ENCODE results near the gene C1orf105.
"Not testable (repeated sequence)": the region's sequence is repeated elsewhere in the genome, so short reads cannot be mapped to it uniquely, and the experiment has no call there.

C1orf105 gene

GRCh38 chr1:172429331-172430127 is 9.0 kb downstream of the C1orf105 start:
- DNase-seq, result peak; percentile 19 to 38

- no peak for DNase-seq
These were observed 9.6 kb downstream of the C1orf105 start for GRCh38 chr1:172430128-172430454.

- no peak for DNase-seq
These were observed 10.7 kb downstream of the C1orf105 start for GRCh38 chr1:172431204-172431603.

GRCh38 chr1:172431721-172432192 is 11.3 kb downstream of the C1orf105 start:
- peak; percentile 18 to 24 for DNase-seq

GRCh38 chr1:172437183-172437582 is 16.7 kb downstream of the C1orf105 start:
- DNase-seq, result not testable (repeated sequence)

- DNase-seq, result no peak
These were observed 21.9 kb downstream of the C1orf105 start for GRCh38 chr1:172442404-172442803.

- no peak for DNase-seq
These were observed 22.5 kb downstream of the C1orf105 start for GRCh38 chr1:172442843-172443565.

GRCh38 chr1:172443666-172444453 is 23.4 kb downstream of the C1orf105 start, which contains the start of gene PIGC:
TSS of gene PIGC (minus strand) at chr1:172444069. CDS start at chr1:172442622, 1,447 bp downstream.
- peak; percentile 92 for DNase-seq

GRCh38 chr1:172446547-172446946 is 26.1 kb downstream of the C1orf105 start:
- no peak for DNase-seq

GRCh38 chr1:172447641-172448040 is 27.2 kb downstream of the C1orf105 start:
- no peak for DNase-seq

- DNase-seq, result no peak
These were observed 28.6 kb downstream of the C1orf105 start for GRCh38 chr1:172448995-172449584.

GRCh38 chr1:172449585-172450523 is 29.4 kb downstream of the C1orf105 start:
- no peak for DNase-seq

- DNase-seq, result no peak
These were observed 30.0 kb downstream of the C1orf105 start for GRCh38 chr1:172450524-172450885.

- no peak for DNase-seq
These were observed 30.5 kb downstream of the C1orf105 start for GRCh38 chr1:172451002-172451443.

- no peak for DNase-seq
These were observed 32.2 kb downstream of the C1orf105 start for GRCh38 chr1:172452536-172453152.

GRCh38 chr1:172453153-172453545 is 32.7 kb downstream of the C1orf105 start:
- no peak for DNase-seq

GRCh38 chr1:172453607-172454006 is 33.1 kb downstream of the C1orf105 start:
- no peak for DNase-seq

GRCh38 chr1:172455451-172455850 is 35.0 kb downstream of the C1orf105 start:
- no peak for DNase-seq

GRCh38 chr1:172456344-172456769 is 35.9 kb downstream of the C1orf105 start:
- DNase-seq, result no peak

- no peak for DNase-seq
These were observed 37.1 kb downstream of the C1orf105 start for GRCh38 chr1:172457479-172458130.

GRCh38 chr1:172460177-172460576 is 39.7 kb downstream of the C1orf105 start:
- no peak for DNase-seq
